ENCODE measurements around the gene ATRAID. TPM values are rescaled to one million over a fixed set of nuclear protein-coding genes. Genes with fewer than 3 reads are reported as not detected.

Gene ATRAID, protein sequence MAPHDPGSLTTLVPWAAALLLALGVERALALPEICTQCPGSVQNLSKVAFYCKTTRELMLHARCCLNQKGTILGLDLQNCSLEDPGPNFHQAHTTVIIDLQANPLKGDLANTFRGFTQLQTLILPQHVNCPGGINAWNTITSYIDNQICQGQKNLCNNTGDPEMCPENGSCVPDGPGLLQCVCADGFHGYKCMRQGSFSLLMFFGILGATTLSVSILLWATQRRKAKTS
- 159 TPM for polyA plus RNA-seq (2013, experiment 1 of 2)
- polyA plus RNA-seq (2013, experiment 2 of 2) = 154 TPM

DNA sequence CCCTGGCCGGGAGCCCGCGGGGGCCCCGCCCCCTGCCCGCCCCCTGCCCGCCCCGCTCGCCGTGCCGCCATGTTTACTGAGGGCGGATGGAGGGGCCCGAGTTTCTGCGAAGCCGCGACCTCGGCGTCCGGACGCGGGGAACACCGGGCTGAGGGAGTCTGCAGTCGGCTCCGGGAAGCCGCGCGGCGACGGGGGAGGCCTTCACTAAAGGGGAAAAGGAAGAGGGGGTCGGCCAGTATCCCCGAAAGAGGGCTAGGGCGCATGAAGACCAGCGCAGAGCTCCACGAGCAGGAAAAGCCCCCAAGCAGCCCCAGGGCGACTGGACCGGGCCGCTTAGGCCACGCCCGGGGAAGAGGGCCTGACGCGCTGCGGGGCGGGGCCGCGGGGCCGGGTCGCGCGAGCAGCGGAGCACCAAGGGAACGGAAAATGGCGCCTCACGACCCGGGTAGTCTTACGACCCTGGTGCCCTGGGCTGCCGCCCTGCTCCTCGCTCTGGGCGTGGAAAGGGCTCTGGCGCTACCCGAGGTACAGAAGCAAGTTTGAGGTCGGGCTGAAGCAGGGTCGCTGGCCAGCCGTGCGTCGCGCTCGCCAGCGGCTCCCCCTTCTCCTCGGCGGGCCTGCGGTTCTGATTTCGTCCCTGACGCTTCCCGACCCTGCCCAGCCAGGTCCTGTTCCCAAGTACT lies at the start of gene ATRAID, which contains the start of gene SLC5A6:
Gene ATRAID (plus strand): TSS at position 99 of the 683 bp plus-strand sequence. CDS start 328 bp downstream, at position 427.
Gene SLC5A6 (minus strand): TSS at position 326 of the 683 bp plus-strand sequence. CDS start 4,618 bp downstream, outside the sequence.
- H3K27ac ChIP-seq (replicated peaks; ENCODE audit: low read length) = peak within 1 kb of the TSS; percentile 93
- peak within 1 kb of the TSS; percentile 53 for H2AK5ac ChIP-seq (ENCODE audit: low read depth, low read length)
- H3K27me3 ChIP-seq (ENCODE audit: control insufficient read depth in 3 of 3, insufficient read depth in 3 of 3, low read depth in 1 of 3, low read length in 3 of 3) = no peaks in the 10 kb centered on the region
- H2BK120ac ChIP-seq (ENCODE audit: low read depth, low read length) = peak within 1 kb of the TSS; percentile 6
- H3K9ac ChIP-seq (ENCODE audit: low read depth, low read length, poor library complexity) = peak within 1 kb of the TSS; percentile 99
- H4K8ac ChIP-seq (ENCODE audit: low read depth, low read length) = peak within 1 kb of the TSS; percentile 70
- H3K9me3 ChIP-seq (replicated peaks in 1 of 2; ENCODE audit: control insufficient read depth in 2 of 2, insufficient read depth in 1 of 2, low read depth in 1 of 2, low read length in 2 of 2) = no peaks in the 10 kb centered on the region
- peaks cover 5% of the 10 kb centered on the region for H3K79me1 ChIP-seq (ENCODE audit: low read depth, low read length)
- peak within 1 kb of the TSS; percentile 96 for H3K18ac ChIP-seq (ENCODE audit: low read length)
- peaks cover 14 to 69% of the 10 kb centered on the region in 2 donors for H3K36me3 ChIP-seq (replicated peaks in 1 of 2; ENCODE audit: control insufficient read depth in 2 of 2, insufficient read depth in 2 of 2, low read length in 2 of 2)
- no peak within 1 kb of the TSS for H4K91ac ChIP-seq (ENCODE audit: low read depth, low read length, poor library complexity)
- peak within 1 kb of the TSS; percentile 95 to 97 for H3K4me3 ChIP-seq (ENCODE audit: low read length in 2 of 2)
- H2BK5ac ChIP-seq (ENCODE audit: low read length) = peak within 1 kb of the TSS; percentile 84
- no peak within 1 kb of the TSS for H2BK12ac ChIP-seq (ENCODE audit: low read length)
- WGBS, 2 donors (ENCODE audit: extremely low coverage in 2 of 2, insufficient read length in 2 of 2, insufficient replicate concordance in 1 of 2) = no CpG with 5 or more reads among the region's 73 CpGs
- H3K23ac ChIP-seq (ENCODE audit: low read depth, low read length, poor library complexity) = peak within 1 kb of the TSS; percentile 90
- H3K4me1 ChIP-seq (ENCODE audit: control insufficient read depth in 2 of 2, insufficient read depth in 1 of 2, low read depth in 1 of 2, low read length in 2 of 2) = peaks cover 4 to 8% of the 10 kb centered on the region in 2 donors
- peak; percentile 85 for DNase-seq (ENCODE audit: low spot score)
- H2BK15ac ChIP-seq (ENCODE audit: low read length) = peak within 1 kb of the TSS; percentile 30
- H3K14ac ChIP-seq (ENCODE audit: low read length) = no peak within 1 kb of the TSS
- peak within 1 kb of the TSS; percentile 100 for H2AFZ ChIP-seq (ENCODE audit: low read length)
- H3K4me2 ChIP-seq (ENCODE audit: insufficient read depth, low read length, poor library complexity, severe bottlenecking) = peak within 1 kb of the TSS; percentile 84
- H3K4ac ChIP-seq (ENCODE audit: low read length) = no peak within 1 kb of the TSS

DNA sequence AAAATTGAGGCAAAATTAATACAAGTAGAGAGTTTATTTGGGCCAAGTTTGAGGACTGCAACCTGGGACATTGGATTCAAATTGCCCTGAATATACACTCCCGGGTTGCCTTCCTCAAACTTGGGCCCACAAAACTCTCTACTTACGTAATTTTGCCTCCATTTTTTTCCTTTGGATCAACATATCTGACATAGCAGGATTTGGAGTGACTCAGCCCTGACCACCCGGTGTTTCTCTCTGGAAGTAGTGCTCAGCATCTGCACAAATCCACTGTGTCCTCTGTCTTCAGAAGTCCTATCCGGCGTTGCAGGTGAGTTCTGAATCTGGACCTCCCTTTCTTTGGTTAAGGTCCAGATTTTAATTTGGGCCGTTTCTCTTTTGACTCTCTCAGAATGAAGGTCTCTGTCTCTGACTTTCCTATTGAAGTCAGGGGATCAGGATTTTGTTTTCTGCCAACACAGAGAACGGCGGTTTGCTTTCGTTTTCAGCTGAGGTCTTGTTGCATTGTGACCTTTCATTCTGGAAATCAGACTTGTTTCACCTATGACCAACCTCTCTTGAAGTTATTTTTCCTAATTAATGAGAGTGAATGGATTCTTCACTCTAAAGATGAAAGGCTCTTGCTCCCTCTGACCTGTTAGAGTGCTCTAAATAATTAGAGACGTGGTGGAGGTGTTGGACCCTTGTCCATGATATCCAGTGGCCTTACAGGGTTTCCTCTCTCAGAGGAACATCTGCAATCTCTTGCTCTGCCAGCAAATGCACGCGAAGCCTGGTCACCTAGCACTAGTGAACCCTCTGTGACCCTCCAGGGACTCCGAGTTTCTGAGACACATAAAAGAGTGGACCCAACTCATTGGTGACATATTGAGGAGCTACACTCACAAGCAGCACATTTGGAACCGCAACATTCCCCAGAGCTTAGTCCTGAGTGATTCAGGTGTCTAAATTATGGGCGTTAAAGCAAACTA lies 49.4 kb upstream of the ATRAID start:
- no peak overlapping the region for H3K9ac ChIP-seq (ENCODE audit: low read depth, low read length, poor library complexity)
- H4K8ac ChIP-seq (ENCODE audit: low read depth, low read length) = no peak overlapping the region
- no peak overlapping the region for H2BK15ac ChIP-seq (ENCODE audit: low read length)
- peaks cover 0 to 55% (median 0%) of the 10 kb centered on the region in 3 experiments for H3K27me3 ChIP-seq (ENCODE audit: control insufficient read depth in 3 of 3, insufficient read depth in 3 of 3, low read depth in 1 of 3, low read length in 3 of 3)
- no peak overlapping the region for H3K18ac ChIP-seq (ENCODE audit: low read length)
- no peaks in the 10 kb centered on the region for H3K79me1 ChIP-seq (ENCODE audit: low read depth, low read length)
- no peak overlapping the region for H4K91ac ChIP-seq (ENCODE audit: low read depth, low read length, poor library complexity)
- no peak overlapping the region for H3K14ac ChIP-seq (ENCODE audit: low read length)
- H2BK12ac ChIP-seq (ENCODE audit: low read length) = no peak overlapping the region
- H3K4me3 ChIP-seq (ENCODE audit: low read length in 2 of 2) = no peak overlapping the region
- H3K4ac ChIP-seq (ENCODE audit: low read length) = no peak overlapping the region
- H2AK5ac ChIP-seq (ENCODE audit: low read depth, low read length) = no peak overlapping the region
- no peaks in the 10 kb centered on the region for H3K9me3 ChIP-seq (replicated peaks in 1 of 2; ENCODE audit: control insufficient read depth in 2 of 2, insufficient read depth in 1 of 2, low read depth in 1 of 2, low read length in 2 of 2)
- no CpG with 5 or more reads among the region's 15 CpGs for WGBS, 2 donors (ENCODE audit: extremely low coverage in 2 of 2, insufficient read length in 2 of 2, insufficient replicate concordance in 1 of 2)
- no peak for DNase-seq (ENCODE audit: low spot score)
- no peaks in the 10 kb centered on the region for H3K36me3 ChIP-seq (replicated peaks in 1 of 2; ENCODE audit: control insufficient read depth in 2 of 2, insufficient read depth in 2 of 2, low read length in 2 of 2)
- no peak overlapping the region for H3K27ac ChIP-seq (replicated peaks; ENCODE audit: low read length)
- H2BK5ac ChIP-seq (ENCODE audit: low read length) = no peak overlapping the region
- no peaks in the 10 kb centered on the region for H3K4me1 ChIP-seq (ENCODE audit: control insufficient read depth in 2 of 2, insufficient read depth in 1 of 2, low read depth in 1 of 2, low read length in 2 of 2)
- H3K4me2 ChIP-seq (ENCODE audit: insufficient read depth, low read length, poor library complexity, severe bottlenecking) = no peak overlapping the region
- no peak overlapping the region for H2BK120ac ChIP-seq (ENCODE audit: low read depth, low read length)
- no peak overlapping the region for H3K23ac ChIP-seq (ENCODE audit: low read depth, low read length, poor library complexity)
- no peak overlapping the region for H2AFZ ChIP-seq (ENCODE audit: low read length)

DNA sequence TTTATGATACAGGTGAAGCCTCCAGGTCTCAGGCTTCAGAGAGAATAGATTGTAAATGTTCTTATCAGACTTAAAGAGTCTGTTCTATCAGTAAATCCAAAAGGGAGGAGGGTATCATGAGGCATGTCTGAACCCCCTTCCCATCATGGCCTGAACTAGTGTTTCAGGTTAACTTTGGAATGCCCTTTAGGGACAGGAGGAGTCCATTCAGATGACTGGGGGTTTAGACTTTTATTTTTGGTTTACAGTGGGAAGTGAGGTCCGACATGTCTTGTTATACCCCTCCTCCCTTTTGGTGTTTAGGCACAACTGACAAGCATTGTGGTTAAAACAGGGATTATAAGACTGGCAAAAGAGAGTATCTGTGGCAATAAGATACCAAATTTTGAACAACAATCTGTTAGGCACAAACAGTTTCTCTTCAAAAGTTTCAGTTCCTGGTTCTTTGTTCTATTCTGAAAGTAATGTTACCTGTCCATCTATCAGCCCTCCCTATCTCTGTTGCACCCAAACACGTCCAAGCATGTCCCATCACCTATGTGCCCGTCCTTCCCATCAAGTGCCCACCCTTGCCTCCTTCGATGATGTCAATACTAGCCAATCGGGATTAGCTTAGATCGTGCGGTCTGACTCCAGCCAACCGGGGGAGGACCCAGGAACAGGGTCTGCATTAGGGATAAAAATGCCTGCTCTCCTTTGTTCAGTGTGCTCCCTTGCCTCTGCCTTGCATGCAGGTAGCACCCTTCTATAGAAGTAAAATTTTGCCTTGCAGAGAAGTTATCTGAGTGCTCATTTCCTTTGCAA lies 46.7 kb upstream of the ATRAID start:
- Histone ChIP-seq H3K23ac (ENCODE audit: low read depth, low read length, poor library complexity) (no peak overlapping the region), H2BK12ac (ENCODE audit: low read length) (no peak overlapping the region), H3K4me2 (ENCODE audit: insufficient read depth, low read length, poor library complexity, severe bottlenecking) (no peak overlapping the region), H4K91ac (ENCODE audit: low read depth, low read length, poor library complexity) (no peak overlapping the region), H3K79me1 (ENCODE audit: low read depth, low read length) (no peaks in the 10 kb centered on the region), H2AK5ac (ENCODE audit: low read depth, low read length) (no peak overlapping the region), H3K27me3 (ENCODE audit: control insufficient read depth in 3 of 3, insufficient read depth in 3 of 3, low read depth in 1 of 3, low read length in 3 of 3) (peaks cover 0 to 49% (median under 1%) of the 10 kb centered on the region in 3 experiments), H3K27ac (replicated peaks; ENCODE audit: low read length) (no peak overlapping the region), H3K4me1 (ENCODE audit: control insufficient read depth in 2 of 2, insufficient read depth in 1 of 2, low read depth in 1 of 2, low read length in 2 of 2) (no peaks in the 10 kb centered on the region), H2AFZ (ENCODE audit: low read length) (no peak overlapping the region), H3K4me3 (ENCODE audit: low read length in 2 of 2) (no peak overlapping the region), H2BK15ac (ENCODE audit: low read length) (no peak overlapping the region), H2BK120ac (ENCODE audit: low read depth, low read length) (no peak overlapping the region), H4K8ac (ENCODE audit: low read depth, low read length) (no peak overlapping the region), H3K18ac (ENCODE audit: low read length) (no peak overlapping the region), H3K9ac (ENCODE audit: low read depth, low read length, poor library complexity) (no peak overlapping the region), H3K9me3 (replicated peaks in 1 of 2; ENCODE audit: control insufficient read depth in 2 of 2, insufficient read depth in 1 of 2, low read depth in 1 of 2, low read length in 2 of 2) (no peaks in the 10 kb centered on the region), H3K4ac (ENCODE audit: low read length) (no peak overlapping the region), H2BK5ac (ENCODE audit: low read length) (no peak overlapping the region), H3K14ac (ENCODE audit: low read length) (no peak overlapping the region), H3K36me3 (replicated peaks in 1 of 2; ENCODE audit: control insufficient read depth in 2 of 2, insufficient read depth in 2 of 2, low read length in 2 of 2) (no peaks in the 10 kb centered on the region)
- no CpG with 5 or more reads among the region's 8 CpGs for WGBS, 2 donors (ENCODE audit: extremely low coverage in 2 of 2, insufficient read length in 2 of 2, insufficient replicate concordance in 1 of 2)
- DNase-seq (ENCODE audit: low spot score) = no peak

All from neuronal stem cell (in vitro differentiated cells).